Body of pancreas (tissue), 4 donors: ENCODE data around the gene PCSK4.
"Not testable (repeated sequence)": the region's sequence is repeated elsewhere in the genome, so short reads cannot be mapped to it uniquely, and the experiment has no call there.

ENCODE experiments used
- CTCF ChIP-seq, 7 experiments: fragments of 450-650 bp in 4 of 7; fragments of 200-600 bp in 3 of 7; sonication (generic) in 3 of 7; IDR thresholded peaks; one replicate each; pipeline ENCODE4 v1.5.1; 2016 to 2019; ENCODE audit warnings: antibody characterized with exemption in 7 of 7
- POLR2A ChIP-seq, 3 donors: fragments of 450-650 bp; IDR thresholded peaks; one replicate each; pipeline ENCODE4 v1.6.1; 2016; ENCODE audit warnings: antibody characterized with exemption in 3 of 3, mild to moderate bottlenecking in 2 of 3

- not testable (repeated sequence) for TF ChIP-seq POLR2A, CTCF (IDR thresholded peaks at IDR 0.05)
These were observed 45.5 kb upstream of the PCSK4 start for GRCh38 chr19:1535699-1536098.
